ENCODE data around the gene EOMES.
A peak's percentile ranks its signal among the peaks of the same experiment; 100 is the strongest.
"Not testable (repeated sequence)": the region's sequence is repeated elsewhere in the genome, so short reads cannot be mapped to it uniquely, and the experiment has no call there.

Gene EOMES

GRCh38 chr3:27721717-27722564 is at the start of gene EOMES:
EOMES (minus strand) TSS chr3:27722323; CDS start chr3:27722294, 29 bp downstream.
- DNase-seq (ENCODE audit: low read depth in 1 of 2, low spot score in 1 of 2), result peak in 1 of 2 donors; percentile 41

GRCh38 chr3:27770384-27770783 is 48.3 kb upstream of the EOMES start:
- DNase-seq (ENCODE audit: low read depth in 1 of 2, low spot score in 1 of 2), result not testable (repeated sequence)

GRCh38 chr3:27767000-27767399 is 44.9 kb upstream of the EOMES start:
- no peak for DNase-seq (ENCODE audit: low read depth in 1 of 2, low spot score in 1 of 2)

- no peak for DNase-seq (ENCODE audit: low read depth in 1 of 2, low spot score in 1 of 2)
These were observed 36.0 kb upstream of the EOMES start for GRCh38 chr3:27758083-27758482.

- DNase-seq (ENCODE audit: low read depth in 1 of 2, low spot score in 1 of 2), result no peak
These were observed 34.8 kb upstream of the EOMES start for GRCh38 chr3:27756877-27757276.

- DNase-seq (ENCODE audit: low read depth in 1 of 2, low spot score in 1 of 2), result no peak
These were observed 30.8 kb upstream of the EOMES start for GRCh38 chr3:27752926-27753325.

GRCh38 chr3:27749643-27750042 is 27.5 kb upstream of the EOMES start:
- no peak for DNase-seq (ENCODE audit: low read depth in 1 of 2, low spot score in 1 of 2)

GRCh38 chr3:27746838-27747237 is 24.7 kb upstream of the EOMES start:
- no peak for DNase-seq (ENCODE audit: low read depth in 1 of 2, low spot score in 1 of 2)

GRCh38 chr3:27740854-27741253 is 18.7 kb upstream of the EOMES start:
- no peak for DNase-seq (ENCODE audit: low read depth in 1 of 2, low spot score in 1 of 2)

GRCh38 chr3:27737091-27737490 is 15.0 kb upstream of the EOMES start:
- no peak for DNase-seq (ENCODE audit: low read depth in 1 of 2, low spot score in 1 of 2)

- DNase-seq (ENCODE audit: low read depth in 1 of 2, low spot score in 1 of 2), result no peak
These were observed 8.9 kb upstream of the EOMES start for GRCh38 chr3:27730774-27731659.

- no peak for DNase-seq (ENCODE audit: low read depth in 1 of 2, low spot score in 1 of 2)
These were observed 7.9 kb upstream of the EOMES start for GRCh38 chr3:27729748-27730611.

GRCh38 chr3:27729325-27729724 is 7.2 kb upstream of the EOMES start:
- no peak for DNase-seq (ENCODE audit: low read depth in 1 of 2, low spot score in 1 of 2)

GRCh38 chr3:27728195-27729087 is 6.3 kb upstream of the EOMES start:
- DNase-seq (ENCODE audit: low read depth in 1 of 2, low spot score in 1 of 2), result no peak

GRCh38 chr3:27726240-27726639 is 4.1 kb upstream of the EOMES start:
- no peak for DNase-seq (ENCODE audit: low read depth in 1 of 2, low spot score in 1 of 2)

GRCh38 chr3:27724459-27725197 is 2.5 kb upstream of the EOMES start:
- DNase-seq (ENCODE audit: low read depth in 1 of 2, low spot score in 1 of 2), result no peak

- DNase-seq (ENCODE audit: low read depth in 1 of 2, low spot score in 1 of 2), result no peak
These were observed 1.8 kb upstream of the EOMES start for GRCh38 chr3:27723815-27724458.

- no peak for DNase-seq (ENCODE audit: low read depth in 1 of 2, low spot score in 1 of 2)
These were observed 1.3 kb upstream of the EOMES start for GRCh38 chr3:27723456-27723814.

GRCh38 chr3:27723001-27723445 is 900 bp upstream of the EOMES start:
- no peak for DNase-seq (ENCODE audit: low read depth in 1 of 2, low spot score in 1 of 2)
